ENCODE measurements around the gene COPB2. TPM values are rescaled to one million over a fixed set of nuclear protein-coding genes. Genes with fewer than 3 reads are reported as not detected.

Gene COPB2
- 100 to 1,000 TPM in 1 of 2 experiments, 10 to 100 TPM in 1; 78.9 to 104 TPM for total RNA-seq

- DNase-seq = peak; percentile 98
- CTCF ChIA-PET = interaction anchor here (1.0 to 1.8 kb wide), 5 partner anchors 16 to 474 kb away, joined by 3 to 5 read pairs (median 3); no protein-coding TSS in a partner anchor
- H3K27me3 Mint-ChIP-seq = no peaks in the 10 kb centered on the region
- peaks cover 52% of the 10 kb centered on the region for H3K4me1 Mint-ChIP-seq
- H3K36me3 Mint-ChIP-seq = peaks cover 1% of the 10 kb centered on the region
- peak; percentile 94 for ATAC-seq
- H3K9me3 Mint-ChIP-seq (ENCODE audit: low read depth) = no peaks in the 10 kb centered on the region
- peak within 1 kb of the TSS; percentile 96 for H3K27ac Mint-ChIP-seq
- peak within 1 kb of the TSS; percentile 98 for H3K4me3 Mint-ChIP-seq
Measured at GRCh38 chr3:139389552-139390368, at the start of gene COPB2. Gene COPB2, minus strand, starts transcription at chr3:139389647. Its CDS starts 97 bp downstream, at chr3:139389550.

GRCh38 chr3:139434764-139435307 is 45.4 kb upstream of the COPB2 start:
- no peak overlapping the region for H3K4me3 Mint-ChIP-seq
- H3K9me3 Mint-ChIP-seq (ENCODE audit: low read depth) = no peaks in the 10 kb centered on the region
- DNase-seq (no peak), ATAC-seq (no peak)
- no peaks in the 10 kb centered on the region for H3K4me1 Mint-ChIP-seq
- H3K27me3 Mint-ChIP-seq = no peaks in the 10 kb centered on the region
- CTCF ChIA-PET = no interaction called here
- no peak overlapping the region for H3K27ac Mint-ChIP-seq
- no peaks in the 10 kb centered on the region for H3K36me3 Mint-ChIP-seq

- Mint-ChIP-seq H3K4me1 (no peaks in the 10 kb centered on the region), H3K36me3 (no peaks in the 10 kb centered on the region), H3K27me3 (no peaks in the 10 kb centered on the region), H3K4me3 (no peak overlapping the region), H3K27ac (no peak overlapping the region), H3K9me3 (ENCODE audit: low read depth) (no peaks in the 10 kb centered on the region)
- DNase-seq (no peak), ATAC-seq (no peak)
- CTCF ChIA-PET = no interaction called here
Measured at GRCh38 chr3:139434228-139434627, 44.8 kb upstream of the COPB2 start.

- no peak overlapping the region for H3K4me3 Mint-ChIP-seq
- DNase-seq (no peak), ATAC-seq (no peak)
- no peaks in the 10 kb centered on the region for H3K36me3 Mint-ChIP-seq
- H3K27ac Mint-ChIP-seq = no peak overlapping the region
- H3K9me3 Mint-ChIP-seq (ENCODE audit: low read depth) = no peaks in the 10 kb centered on the region
- CTCF ChIA-PET = no interaction called here
- no peaks in the 10 kb centered on the region for H3K4me1 Mint-ChIP-seq
- H3K27me3 Mint-ChIP-seq = no peaks in the 10 kb centered on the region
Measured at GRCh38 chr3:139433089-139433488, 43.6 kb upstream of the COPB2 start.

GRCh38 chr3:139430493-139430892 is 41.0 kb upstream of the COPB2 start:
- DNase-seq = no peak
- no peak for ATAC-seq
- H3K27me3 Mint-ChIP-seq = no peaks in the 10 kb centered on the region
- no peak overlapping the region for H3K4me3 Mint-ChIP-seq
- H3K4me1 Mint-ChIP-seq = no peaks in the 10 kb centered on the region
- H3K9me3 Mint-ChIP-seq (ENCODE audit: low read depth) = no peaks in the 10 kb centered on the region
- CTCF ChIA-PET = no interaction called here
- no peaks in the 10 kb centered on the region for H3K36me3 Mint-ChIP-seq
- no peak overlapping the region for H3K27ac Mint-ChIP-seq

- Mint-ChIP-seq H3K9me3 (ENCODE audit: low read depth) (no peaks in the 10 kb centered on the region), H3K36me3 (no peaks in the 10 kb centered on the region), H3K27ac (no peak overlapping the region), H3K27me3 (no peaks in the 10 kb centered on the region), H3K4me1 (no peaks in the 10 kb centered on the region), H3K4me3 (no peak overlapping the region)
- DNase-seq = no peak
- ATAC-seq = peak; percentile 68
- CTCF ChIA-PET = interaction anchor here (1.0 to 1.5 kb wide), 3 partner anchors 12 to 250 kb away, joined by 3 read pairs; partner anchors contain the start of gene NMNAT3
Measured at GRCh38 chr3:139427283-139428060, 38.0 kb upstream of the COPB2 start.

GRCh38 chr3:139425745-139426400 is 36.4 kb upstream of the COPB2 start:
- Mint-ChIP-seq H3K27ac (no peak overlapping the region), H3K36me3 (no peaks in the 10 kb centered on the region), H3K4me1 (no peaks in the 10 kb centered on the region), H3K4me3 (no peak overlapping the region), H3K27me3 (no peaks in the 10 kb centered on the region), H3K9me3 (ENCODE audit: low read depth) (no peaks in the 10 kb centered on the region)
- CTCF ChIA-PET = no interaction called here
- ATAC-seq (no peak), DNase-seq (no peak)

- Mint-ChIP-seq H3K4me1 (no peaks in the 10 kb centered on the region), H3K36me3 (no peaks in the 10 kb centered on the region), H3K27me3 (no peaks in the 10 kb centered on the region), H3K9me3 (ENCODE audit: low read depth) (no peaks in the 10 kb centered on the region), H3K4me3 (no peak overlapping the region), H3K27ac (no peak overlapping the region)
- ATAC-seq (no peak), DNase-seq (no peak)
- CTCF ChIA-PET = no interaction called here
Measured at GRCh38 chr3:139423232-139423631, 33.8 kb upstream of the COPB2 start.

GRCh38 chr3:139421460-139421859 is 32.0 kb upstream of the COPB2 start:
- CTCF ChIA-PET = no interaction called here
- Mint-ChIP-seq H3K27me3 (peaks cover 8% of the 10 kb centered on the region), H3K27ac (no peak overlapping the region), H3K4me3 (no peak overlapping the region), H3K36me3 (peaks cover under 1% of the 10 kb centered on the region), H3K9me3 (ENCODE audit: low read depth) (peaks cover 5% of the 10 kb centered on the region), H3K4me1 (no peaks in the 10 kb centered on the region)
- ATAC-seq (no peak), DNase-seq (no peak)

GRCh38 chr3:139421040-139421439 is 31.6 kb upstream of the COPB2 start:
- Mint-ChIP-seq H3K36me3 (peaks cover 1% of the 10 kb centered on the region), H3K27ac (no peak overlapping the region), H3K4me3 (no peak overlapping the region), H3K4me1 (no peaks in the 10 kb centered on the region), H3K9me3 (ENCODE audit: low read depth) (peaks cover 7% of the 10 kb centered on the region), H3K27me3 (peaks cover 8% of the 10 kb centered on the region)
- ATAC-seq (no peak), DNase-seq (no peak)
- CTCF ChIA-PET = no interaction called here

GRCh38 chr3:139418144-139418543 is 28.7 kb upstream of the COPB2 start:
- H3K4me3 Mint-ChIP-seq = no peak overlapping the region
- ATAC-seq = no peak
- H3K9me3 Mint-ChIP-seq (ENCODE audit: low read depth) = peaks cover 12% of the 10 kb centered on the region
- H3K4me1 Mint-ChIP-seq = no peaks in the 10 kb centered on the region
- H3K36me3 Mint-ChIP-seq = peaks cover 1% of the 10 kb centered on the region
- H3K27ac Mint-ChIP-seq = no peak overlapping the region
- peaks cover 12% of the 10 kb centered on the region for H3K27me3 Mint-ChIP-seq
- CTCF ChIA-PET = no interaction called here
- no peak for DNase-seq

- peaks cover 25% of the 10 kb centered on the region for H3K27me3 Mint-ChIP-seq
- H3K27ac Mint-ChIP-seq = no peak overlapping the region
Measured at GRCh38 chr3:139416275-139416674, 26.8 kb upstream of the COPB2 start.

GRCh38 chr3:139414608-139415224 is 25.3 kb upstream of the COPB2 start:
- H3K27ac Mint-ChIP-seq = no peak overlapping the region
- ATAC-seq (no peak), DNase-seq (no peak)
- H3K36me3 Mint-ChIP-seq = peaks cover 3% of the 10 kb centered on the region
- no peak overlapping the region for H3K4me3 Mint-ChIP-seq
- H3K4me1 Mint-ChIP-seq = no peaks in the 10 kb centered on the region
- CTCF ChIA-PET = no interaction called here
- peaks cover 12% of the 10 kb centered on the region for H3K9me3 Mint-ChIP-seq (ENCODE audit: low read depth)
- peaks cover 26% of the 10 kb centered on the region for H3K27me3 Mint-ChIP-seq

More at GRCh38 chr3:139416275-139416674, 26.8 kb upstream of the COPB2 start:
- Mint-ChIP-seq H3K9me3 (ENCODE audit: low read depth) (peaks cover 12% of the 10 kb centered on the region), H3K4me1 (no peaks in the 10 kb centered on the region), H3K4me3 (no peak overlapping the region), H3K36me3 (peaks cover 3% of the 10 kb centered on the region)
- no peak for DNase-seq
- CTCF ChIA-PET = no interaction called here
- no peak for ATAC-seq

Data from activated CD8-positive, alpha-beta memory T cell treated with anti-CD3 and anti-CD28 coated beads, Interleukin-2, amount 10 ng/mL, durations not matched to agents 7 days and 5 days (primary cell).